GM12878 (cell line): ENCODE data around the gene NFATC2. TPM values are rescaled to one million over a fixed set of nuclear protein-coding genes. Genes with fewer than 3 reads are reported as not detected.

Experiments used
- ATAC-seq: fragments of 200-7000 bp; cut with Tn5 transposase; 3 replicates; pipeline ENCODE4 v1.9.1; 2020; ENCODE audit warnings: mild to moderate bottlenecking, moderate library complexity
- BruUV-seq: library from RNA; stranded (reverse); fragments of 400-500 nt; replicated peaks from 2 replicates; lab custom pipeline; 2021; lab: Mats Ljungman, UMichigan
- CTCF ChIA-PET: fragments of 300-600 bp; sonication (Branson Sonifier 250); formaldehyde crosslinking; extraction: SDS; loops from one replicate; lab custom pipeline; 2021; ENCODE audit warnings: inconsistent platforms; lab: Yijun Ruan, JAX
- POLR2A ChIA-PET: fragments of 350-600 bp; formaldehyde crosslinking; extraction: SDS; loops from one replicate; lab custom pipeline; 2021; ENCODE audit warnings: inconsistent platforms; lab: Charles Lee
- RAD21 ChIA-PET: fragments of 300-600 bp; sonication (Branson Sonifier 250); formaldehyde crosslinking; loops from one replicate; lab custom pipeline; 2023; ENCODE audit warnings: antibody characterized with exemption; ENCODE audit not compliant: unreplicated experiment; lab: Charles Lee
- SMC1A ChIA-PET: fragments of 300-600 bp; sonication (Branson Sonifier 250); formaldehyde crosslinking; loops from one replicate; lab custom pipeline; 2023; ENCODE audit not compliant: unreplicated experiment, uncharacterized antibody; lab: Charles Lee
- DNase-seq: peaks from one replicate; pipeline ENCODE4 v3.0.0-alpha.2; 2011; ENCODE audit warnings: low read depth, low spot score
- FAIRE-seq: peaks from 3 replicates; lab custom pipeline; 2011; peaks lifted over from hg19 to GRCh38; lab: Jason Lieb, UNC
- H2AFZ ChIP-seq: 2 replicates; pipeline ENCODE4 v1.6.0; 2011; ENCODE audit warnings: low read depth, low read length, control low read depth; ENCODE audit not compliant: control insufficient read depth
- H3K27ac ChIP-seq: 2 replicates; pipeline ENCODE4 v1.5.1; 2011; ENCODE audit warnings: control low read depth; ENCODE audit not compliant: control insufficient read depth, insufficient read depth
- H3K27me3 ChIP-seq, 2 experiments: replicated peaks in 1 of 2; 2 replicates each; pipeline versions ENCODE4 v1.6.0 to v1.6.1; 2011; ENCODE audit warnings: low read length in 1 of 2; ENCODE audit not compliant: control insufficient read depth in 2 of 2, insufficient read depth in 2 of 2
- H3K36me3 ChIP-seq, 2 experiments: 2 replicates each; pipeline ENCODE4 v1.5.1; 2011; ENCODE audit warnings: low read length in 1 of 2; ENCODE audit not compliant: control insufficient read depth in 2 of 2, insufficient read depth in 2 of 2
- H3K4me1 ChIP-seq: 2 replicates; pipeline ENCODE4 v1.6.1; 2011; ENCODE audit warnings: mild to moderate bottlenecking, low read length, moderate library complexity, mixed read lengths; ENCODE audit not compliant: control insufficient read depth, insufficient read depth
- H3K4me2 ChIP-seq: 2 replicates; pipeline ENCODE4 v1.6.0; 2011; ENCODE audit warnings: control low read depth; ENCODE audit not compliant: control insufficient read depth, insufficient read depth
- H3K4me3 ChIP-seq: fragments of 200-600 bp; sonication (generic); 2 replicates; pipeline ENCODE4 v1.5.1; 2016
- H3K79me2 ChIP-seq: 2 replicates; pipeline ENCODE4 v1.6.0; 2011; ENCODE audit warnings: low read length; ENCODE audit not compliant: control insufficient read depth, insufficient read depth
- H3K9ac ChIP-seq: 2 replicates; pipeline ENCODE4 v1.8.0; 2011; ENCODE audit warnings: low read length, control low read depth, mixed read lengths; ENCODE audit not compliant: control insufficient read depth, insufficient read depth
- H3K9me3 ChIP-seq: replicated peaks from 3 replicates; pipeline ENCODE4 v1.5.1; 2011; ENCODE audit warnings: mild to moderate bottlenecking, low read length; ENCODE audit not compliant: control insufficient read depth, insufficient read depth
- H4K20me1 ChIP-seq: 2 replicates; pipeline ENCODE4 v1.6.0; 2011; ENCODE audit not compliant: control insufficient read depth, insufficient read depth
- ASH2L ChIP-seq: fragments of 300-600, 200-600 bp; sonication (generic); IDR thresholded peaks from 2 replicates; pipeline ENCODE4 v1.6.1; 2017; ENCODE audit warnings: low read depth, mild to moderate bottlenecking, borderline replicate concordance
- EGR1 ChIP-seq, 2 experiments: IDR thresholded peaks; 1 replicate in 1 of 2; 2 replicates in 1 of 2; pipeline ENCODE4 v1.6.1; 2011 to 2012; ENCODE audit warnings: low read depth in 2 of 2, low read length in 2 of 2, borderline replicate concordance in 1 of 2, mild to moderate bottlenecking in 1 of 2, moderate library complexity in 1 of 2
- EP300 ChIP-seq, 2 experiments: fragments of 150-350 bp in 1 of 2; IDR thresholded peaks; 2 replicates each; pipeline ENCODE4 v1.6.1; 2011 to 2012; ENCODE audit warnings: low read depth in 2 of 2, low read length in 2 of 2, borderline replicate concordance in 1 of 2, improper control_type of control experiment in 1 of 2, inconsistent platforms in 1 of 2; ENCODE audit not compliant: control insufficient read depth in 1 of 2
- ESRRA ChIP-seq: IDR thresholded peaks from 2 replicates; pipeline ENCODE4 v1.6.1; 2012; ENCODE audit warnings: mild to moderate bottlenecking, low read length, improper control_type of control experiment
- GABPA ChIP-seq: IDR thresholded peaks from 2 replicates; pipeline ENCODE4 v1.6.1; 2014; ENCODE audit warnings: antibody characterized with exemption, low read depth, mild to moderate bottlenecking, inconsistent platforms
- HDAC6 ChIP-seq: fragments of 200-600 bp; sonication (generic); IDR thresholded peaks from one replicate; pipeline ENCODE4 v1.8.0; 2017; ENCODE audit warnings: antibody characterized with exemption; ENCODE audit not compliant: unreplicated experiment
- KAT2A ChIP-seq: conservative IDR thresholded peaks from 2 replicates; pipeline ENCODE4 v1.6.1; 2011; ENCODE audit warnings: low read depth, low read length; ENCODE audit not compliant: control insufficient read depth
- NBN ChIP-seq: fragments of 450-650 bp; IDR thresholded peaks from 2 replicates; pipeline ENCODE4 v1.6.1; 2016
- SMARCA5 ChIP-seq: fragments of 450-650 bp; IDR thresholded peaks from 2 replicates; pipeline ENCODE4 v1.6.1; 2017; ENCODE audit warnings: mild to moderate bottlenecking
- SPI1 ChIP-seq: IDR thresholded peaks from 2 replicates; pipeline ENCODE4 v1.6.1; 2011; ENCODE audit warnings: low read depth, mild to moderate bottlenecking, low read length, moderate library complexity, borderline replicate concordance; ENCODE audit not compliant: insufficient read depth
- ZSCAN29 ChIP-seq: fragments of 450-650 bp; IDR thresholded peaks from 2 replicates; pipeline ENCODE4 v1.6.1; 2017; ENCODE audit warnings: mild to moderate bottlenecking, moderate library complexity
- ZZZ3 ChIP-seq: IDR thresholded peaks from 2 replicates; pipeline ENCODE4 v1.6.1; 2011; ENCODE audit warnings: low read depth; ENCODE audit not compliant: control insufficient read depth, insufficient read length
- in situ Hi-C: fragments of 300-500 bp; cut with MboI; formaldehyde crosslinking; loops from 9 replicates; pipeline ENCODE4 v1.14.3; 2018; ENCODE audit warnings: mixed read lengths
- intact Hi-C: fragments of 100-400 bp; cut with micrococcal nuclease; formaldehyde crosslinking; loops from one replicate; pipeline ENCODE4 v1.14.2; 2022; ENCODE audit not compliant: unreplicated experiment
- polyA plus RNA-seq, 11 experiments: library from polyadenylated mRNA; depleted of rRNA in 4 of 11; unstranded in 6 of 11; stranded (reverse) in 5 of 11; fragments of >200 nt; fragmentation: Nextera tagmentation in 4 of 11; fragmentation: Illumina TruSeq in 1 of 11; extraction: Ambion mirVana in 4 of 11; extraction: Trizol in 1 of 11; gene quantifications; 1 replicate in 1 of 11; 2 replicates in 10 of 11; pipeline versions ENCODE4 v1.2.1 to v1.2.3, GENCODE V29; 2011 to 2016; ENCODE audit warnings: inconsistent platforms in 2 of 11, missing spikeins in 2 of 11, low read depth in 1 of 11
- total RNA-seq, 4 experiments: library from RNA; depleted of rRNA in 3 of 4; stranded (reverse); fragments of >200 nt in 3 of 4; fragmentation: Illumina TruSeq in 1 of 4; extraction: Trizol in 1 of 4; gene quantifications; 2 replicates each; pipeline versions ENCODE4 v1.2.1 to v1.2.3, GENCODE V29; 2013 to 2021

NFATC2 gene
- total and polyA plus RNA-seq, 10 of the 15 experiments (the other 5 are each of a cell fraction or from before 2014, with no cell fraction given), result 3.3 to 20.0 (median 7.3) TPM

- DNase-seq (no peak), FAIRE-seq (no peak)
- H3K4me3 ChIP-seq, result no peak overlapping the region
- in situ Hi-C loops, result no loop called here
- ChIA-PET POLR2A (no interaction called here), RAD21 (no interaction called here), SMC1A (no interaction called here), CTCF (no interaction called here)
- H3K9me3 ChIP-seq, result no peaks in the 10 kb centered on the region; the same call in 2 of the 3 replicates
- no peaks in the 10 kb centered on the region for H3K79me2 ChIP-seq
- H3K4me2 ChIP-seq, result no peak overlapping the region
- H3K36me3 ChIP-seq, result no peaks in the 10 kb centered on the region
- no peaks in the 10 kb centered on the region for H3K27me3 ChIP-seq
- TF ChIP-seq ZZZ3, result no peak
- no peak for TF ChIP-seq KAT2A
- TF ChIP-seq GABPA, result no peak
- TF ChIP-seq ASH2L, result no peak
- no peak for TF ChIP-seq SMARCA5
- no peak for TF ChIP-seq EP300 (IDR thresholded peaks at IDR 0.05; ENCODE audit: borderline replicate concordance in 1 of 2, control insufficient read depth in 1 of 2, low read depth in 2 of 2, low read length in 2 of 2)
- TF ChIP-seq NBN, result no peak
- no peak for TF ChIP-seq SPI1
- no peak for TF ChIP-seq EGR1 (IDR thresholded peaks at IDR 0.05; ENCODE audit: borderline replicate concordance in 1 of 2, low read depth in 2 of 2, low read length in 2 of 2)
- no peak for TF ChIP-seq ZSCAN29
- no peak for TF ChIP-seq HDAC6
- no peak for TF ChIP-seq ESRRA
- TF ChIP-seq, all 136 proteins: peak for 0
- Histone ChIP-seq H3K9ac (no peak overlapping the region), H3K27ac (no peak overlapping the region), H3K4me1 (peaks cover 3% of the 10 kb centered on the region; the same call in 1 of the 2 replicates), H4K20me1 (no peaks in the 10 kb centered on the region), H2AFZ (no peak overlapping the region)
- no TSS peak for BruUV-seq
- no peak for ATAC-seq
- intact Hi-C loops, result no loop called here
Observed at GRCh38 chr20:51363813-51364212, 178.7 kb downstream of the NFATC2 start.
